MM.1S (cell line): ENCODE results near the gene GTF3C4.
"Not testable (repeated sequence)": the region's sequence is repeated elsewhere in the genome, so short reads cannot be mapped to it uniquely, and the experiment has no call there.

Experiments
- DNase-seq: peaks from one replicate; pipeline ENCODE4 v3.0.0-alpha.2; 2015
- H2AFZ ChIP-seq: fragments of 300-600 bp; sonication (generic); 2 replicates; pipeline ENCODE4 v1.6.0; 2016; ENCODE audit warnings: antibody characterized with exemption, low read length
- H3F3A ChIP-seq: fragments of 300-600 bp; sonication (generic); 2 replicates; pipeline ENCODE4 v1.6.1; 2016; ENCODE audit warnings: mild to moderate bottlenecking, antibody characterized with exemption, low read length, moderate library complexity, mixed read lengths; ENCODE audit not compliant: insufficient read depth
- H3K27ac ChIP-seq: fragments of 300-600 bp; sonication (generic); 2 replicates; pipeline ENCODE4 v1.5.1; 2016; ENCODE audit warnings: mild to moderate bottlenecking, low read length
- H3K27me3 ChIP-seq: fragments of 300-600 bp; sonication (generic); replicated peaks from 2 replicates; pipeline ENCODE4 v1.6.0; 2016; ENCODE audit warnings: low read length; ENCODE audit not compliant: insufficient read depth
- H3K36me3 ChIP-seq: fragments of 300-600 bp; sonication (generic); replicated peaks from 2 replicates; pipeline ENCODE4 v1.6.1; 2016; ENCODE audit warnings: mild to moderate bottlenecking, low read length, mixed read lengths; ENCODE audit not compliant: insufficient read depth
- H3K4me1 ChIP-seq: fragments of 300-600 bp; sonication (generic); 2 replicates; pipeline ENCODE4 v1.6.1; 2016; ENCODE audit warnings: low read length, mixed read lengths
- H3K4me2 ChIP-seq: fragments of 300-600 bp; sonication (generic); 2 replicates; pipeline ENCODE4 v1.6.0; 2016; ENCODE audit warnings: low read depth, low read length
- H3K4me3 ChIP-seq: fragments of 300-600 bp; sonication (generic); 2 replicates; pipeline ENCODE4 v1.5.1; 2016; ENCODE audit warnings: low read length, mixed read lengths
- H3K79me2 ChIP-seq: fragments of 300-600 bp; sonication (generic); 2 replicates; pipeline ENCODE4 v1.6.1; 2016; ENCODE audit warnings: mixed run types, low read length, mixed read lengths
- H3K9ac ChIP-seq: fragments of 300-600 bp; sonication (generic); 2 replicates; pipeline ENCODE4 v1.6.1; 2016; ENCODE audit warnings: low read length, mixed read lengths
- H3K9me2 ChIP-seq: fragments of 300-600 bp; sonication (generic); replicated peaks from 2 replicates; pipeline ENCODE4 v1.6.1; 2016; ENCODE audit warnings: mild to moderate bottlenecking, low read length, mixed read lengths; ENCODE audit not compliant: insufficient read depth
- H3K9me3 ChIP-seq: fragments of 300-600 bp; sonication (generic); replicated peaks from 2 replicates; pipeline ENCODE4 v1.6.1; 2016; ENCODE audit warnings: mild to moderate bottlenecking, low read length, mixed read lengths; ENCODE audit not compliant: insufficient read depth
- H4K20me1 ChIP-seq: fragments of 300-600 bp; sonication (generic); 2 replicates; pipeline ENCODE4 v1.6.1; 2016; ENCODE audit warnings: mild to moderate bottlenecking, low read length, moderate library complexity, mixed read lengths; ENCODE audit not compliant: insufficient read depth
- EZH2 ChIP-seq: fragments of 300-600 bp; sonication (generic); optimal IDR thresholded peaks from 2 replicates; pipeline ENCODE3; 2017; ENCODE audit warnings: low read depth, mild to moderate bottlenecking, antibody characterized with exemption, low read length, mixed read lengths
- EZH2phosphoT487 ChIP-seq: fragments of 300-600 bp; sonication (generic); IDR thresholded peaks from 2 replicates; pipeline ENCODE4 v1.6.1; 2018; ENCODE audit warnings: antibody characterized with exemption, low read length
- TF ChIP-seq, protein P1 (sequence below): fragments of 300-600 bp; sonication (generic); IDR thresholded peaks from 2 replicates; pipeline ENCODE4 v1.5.1; 2016; ENCODE audit warnings: antibody characterized with exemption, low read length, mixed read lengths

The GTF3C4 gene

DNA sequence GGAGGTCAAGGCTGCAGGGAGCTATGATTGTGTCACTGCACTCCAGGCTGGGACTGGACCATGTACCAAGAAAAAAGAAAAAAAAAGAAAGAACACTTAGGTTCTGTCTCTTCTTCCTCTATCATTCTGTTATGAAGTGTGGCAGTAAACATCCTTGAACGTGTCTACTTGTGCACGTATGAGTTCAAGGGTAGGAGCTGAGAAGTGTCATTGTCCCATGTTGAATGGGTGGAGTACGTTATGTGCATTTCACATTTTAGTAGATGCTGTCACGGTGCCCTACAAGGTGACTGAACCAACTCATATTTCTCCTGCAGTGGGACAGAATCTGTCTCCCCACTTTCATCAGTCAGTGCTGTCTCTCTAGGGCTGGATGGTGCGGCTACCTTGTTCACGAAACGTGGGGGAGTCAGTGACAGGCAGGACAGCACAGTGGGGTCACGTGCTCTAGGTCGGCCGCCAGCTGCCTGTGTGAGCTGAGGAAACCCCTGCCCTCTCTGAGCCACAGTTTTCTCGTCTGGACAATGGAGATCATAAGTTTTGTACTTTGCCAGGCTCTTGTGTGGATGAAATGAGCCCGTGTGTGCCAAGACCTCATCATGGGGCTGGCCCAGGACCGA, 47.2 kb downstream of the GTF3C4 start:
- no peak overlapping the region for H3K4me2 ChIP-seq
- H3K9ac ChIP-seq, result no peak overlapping the region
- H3K9me3 ChIP-seq, result no peaks in the 10 kb centered on the region
- no peaks in the 10 kb centered on the region for H3K79me2 ChIP-seq
- H3F3A ChIP-seq, result no peaks in the 10 kb centered on the region
- no peaks in the 10 kb centered on the region for H3K9me2 ChIP-seq
- no peak for DNase-seq
- H3K27ac ChIP-seq, result no peak overlapping the region
- H3K27me3 ChIP-seq, result peaks cover 72% of the 10 kb centered on the region
- no peaks in the 10 kb centered on the region for H3K4me1 ChIP-seq
- H3K36me3 ChIP-seq, result no peaks in the 10 kb centered on the region
- no peaks in the 10 kb centered on the region for H4K20me1 ChIP-seq
- H2AFZ ChIP-seq, result no peak overlapping the region
- H3K4me3 ChIP-seq, result no peak overlapping the region
- no peak for TF ChIP-seq EZH2phosphoT487
- no peak for TF ChIP-seq EZH2
- TF ChIP-seq, protein P1, sequence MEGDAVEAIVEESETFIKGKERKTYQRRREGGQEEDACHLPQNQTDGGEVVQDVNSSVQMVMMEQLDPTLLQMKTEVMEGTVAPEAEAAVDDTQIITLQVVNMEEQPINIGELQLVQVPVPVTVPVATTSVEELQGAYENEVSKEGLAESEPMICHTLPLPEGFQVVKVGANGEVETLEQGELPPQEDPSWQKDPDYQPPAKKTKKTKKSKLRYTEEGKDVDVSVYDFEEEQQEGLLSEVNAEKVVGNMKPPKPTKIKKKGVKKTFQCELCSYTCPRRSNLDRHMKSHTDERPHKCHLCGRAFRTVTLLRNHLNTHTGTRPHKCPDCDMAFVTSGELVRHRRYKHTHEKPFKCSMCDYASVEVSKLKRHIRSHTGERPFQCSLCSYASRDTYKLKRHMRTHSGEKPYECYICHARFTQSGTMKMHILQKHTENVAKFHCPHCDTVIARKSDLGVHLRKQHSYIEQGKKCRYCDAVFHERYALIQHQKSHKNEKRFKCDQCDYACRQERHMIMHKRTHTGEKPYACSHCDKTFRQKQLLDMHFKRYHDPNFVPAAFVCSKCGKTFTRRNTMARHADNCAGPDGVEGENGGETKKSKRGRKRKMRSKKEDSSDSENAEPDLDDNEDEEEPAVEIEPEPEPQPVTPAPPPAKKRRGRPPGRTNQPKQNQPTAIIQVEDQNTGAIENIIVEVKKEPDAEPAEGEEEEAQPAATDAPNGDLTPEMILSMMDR, result no peak

DNA sequence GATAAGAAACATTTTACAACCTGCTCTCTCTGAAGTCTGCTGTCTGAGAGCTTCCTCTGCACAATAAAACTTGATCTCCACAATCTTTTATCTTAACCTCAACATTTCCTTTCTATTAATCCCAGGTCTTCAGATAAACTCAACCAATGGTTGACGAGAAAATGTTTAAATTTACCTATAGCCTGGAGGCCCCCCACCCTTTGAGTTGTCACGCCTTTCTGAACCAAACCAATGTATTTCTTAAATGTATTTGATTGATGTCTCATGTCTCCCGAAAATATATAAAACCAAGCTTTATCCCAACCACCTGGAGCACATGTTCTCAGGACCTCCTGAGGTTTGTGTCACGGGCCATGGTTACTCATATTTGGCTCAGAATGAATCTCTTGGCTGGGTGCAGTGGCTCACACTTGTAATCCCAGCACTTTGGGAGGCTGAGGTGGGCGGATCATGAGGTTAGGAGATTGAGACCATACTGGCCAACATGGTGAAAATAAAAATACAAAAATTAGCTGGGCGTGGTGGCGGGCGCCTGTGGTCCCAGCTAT, 48.2 kb downstream of the GTF3C4 start:
- not testable (repeated sequence) for H4K20me1 ChIP-seq, H3K9ac ChIP-seq, H3K27ac ChIP-seq, H3K4me1 ChIP-seq, H3K9me3 ChIP-seq, H3K4me3 ChIP-seq, H3K4me2 ChIP-seq, H3K9me2 ChIP-seq, H3K36me3 ChIP-seq, DNase-seq, H2AFZ ChIP-seq, H3F3A ChIP-seq, H3K79me2 ChIP-seq
- H3K27me3 ChIP-seq, result peaks cover 74% of the 10 kb centered on the region

DNA sequence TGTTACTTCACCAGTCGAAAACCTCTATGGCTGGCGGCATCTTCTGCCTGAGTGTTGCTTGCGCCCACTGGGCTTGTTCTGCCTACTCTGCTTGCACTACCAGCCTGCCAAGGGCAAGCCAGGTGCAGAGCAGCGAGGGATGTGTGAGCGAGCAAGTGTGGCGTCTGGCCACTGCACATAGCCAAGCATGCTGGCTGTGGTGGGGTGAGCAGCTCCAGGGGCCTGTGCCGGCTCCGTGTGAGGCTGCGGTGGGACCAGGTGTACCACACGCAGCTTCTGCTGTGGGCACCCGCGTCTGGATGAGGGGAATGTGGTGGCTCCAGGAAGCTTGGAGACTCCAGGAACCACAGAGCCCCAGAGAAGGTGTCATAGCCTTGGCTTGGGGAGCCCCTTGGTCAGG, 51.4 kb downstream of the GTF3C4 start:
- Histone ChIP-seq H3K79me2 (no peaks in the 10 kb centered on the region), H3K4me2 (no peak overlapping the region), H3K36me3 (no peaks in the 10 kb centered on the region), H3K27ac (no peak overlapping the region), H3K27me3 (peaks cover 90% of the 10 kb centered on the region), H3F3A (no peaks in the 10 kb centered on the region), H3K4me1 (no peaks in the 10 kb centered on the region), H3K9me2 (no peaks in the 10 kb centered on the region), H3K4me3 (no peak overlapping the region), H2AFZ (no peak overlapping the region), H3K9ac (no peak overlapping the region), H4K20me1 (no peaks in the 10 kb centered on the region), H3K9me3 (no peaks in the 10 kb centered on the region)
- DNase-seq, result no peak
- TF ChIP-seq, protein P1, result no peak
- TF ChIP-seq EZH2 (no peak), EZH2phosphoT487 (no peak)

DNA sequence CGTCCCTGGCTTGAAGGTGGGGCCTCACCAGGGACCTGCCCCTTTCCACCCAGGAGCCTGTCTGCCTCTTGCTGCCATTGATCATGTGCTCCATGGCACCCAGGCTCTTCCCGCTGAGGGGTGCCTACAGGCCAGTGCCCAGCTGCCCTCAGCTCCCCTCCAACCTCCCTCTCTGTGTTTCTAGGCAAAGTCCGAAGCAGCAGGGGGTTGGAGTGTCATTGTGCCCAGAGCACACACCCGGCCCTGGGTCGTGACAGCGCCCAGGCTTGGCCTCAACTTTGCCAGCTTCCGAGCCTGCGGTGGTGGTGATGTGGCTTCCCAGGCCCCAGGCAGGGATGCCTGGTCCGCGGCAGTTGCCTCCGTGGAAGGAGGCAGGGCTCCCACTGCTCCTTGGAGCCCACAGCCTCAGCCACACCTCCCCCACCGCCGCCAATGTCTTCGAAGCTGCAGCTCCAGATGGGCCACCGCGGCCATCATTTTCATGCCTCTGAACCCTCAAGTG, 52.4 kb downstream of the GTF3C4 start:
- Histone ChIP-seq H2AFZ (no peak overlapping the region), H3K79me2 (no peaks in the 10 kb centered on the region), H3K4me3 (no peak overlapping the region), H3K4me2 (no peak overlapping the region), H3K4me1 (no peaks in the 10 kb centered on the region), H4K20me1 (no peaks in the 10 kb centered on the region), H3F3A (no peaks in the 10 kb centered on the region), H3K36me3 (no peaks in the 10 kb centered on the region), H3K27me3 (peaks cover 89% of the 10 kb centered on the region), H3K9me2 (no peaks in the 10 kb centered on the region), H3K9me3 (no peaks in the 10 kb centered on the region), H3K27ac (no peak overlapping the region), H3K9ac (no peak overlapping the region)
- DNase-seq, result no peak
- TF ChIP-seq, protein P1, result no peak
- TF ChIP-seq EZH2, result no peak
- no peak for TF ChIP-seq EZH2phosphoT487
